KG1 (cell line): Measurements from ENCODE around the gene RAET1L.
"Not testable (repeated sequence)": the region's sequence is repeated elsewhere in the genome, so short reads cannot be mapped to it uniquely, and the experiment has no call there.

Experiments used
- DNase-seq: peaks from one replicate; lab custom pipeline; 2025; lab: John Stamatoyannopoulos, UW

The RAET1L gene

DNA sequence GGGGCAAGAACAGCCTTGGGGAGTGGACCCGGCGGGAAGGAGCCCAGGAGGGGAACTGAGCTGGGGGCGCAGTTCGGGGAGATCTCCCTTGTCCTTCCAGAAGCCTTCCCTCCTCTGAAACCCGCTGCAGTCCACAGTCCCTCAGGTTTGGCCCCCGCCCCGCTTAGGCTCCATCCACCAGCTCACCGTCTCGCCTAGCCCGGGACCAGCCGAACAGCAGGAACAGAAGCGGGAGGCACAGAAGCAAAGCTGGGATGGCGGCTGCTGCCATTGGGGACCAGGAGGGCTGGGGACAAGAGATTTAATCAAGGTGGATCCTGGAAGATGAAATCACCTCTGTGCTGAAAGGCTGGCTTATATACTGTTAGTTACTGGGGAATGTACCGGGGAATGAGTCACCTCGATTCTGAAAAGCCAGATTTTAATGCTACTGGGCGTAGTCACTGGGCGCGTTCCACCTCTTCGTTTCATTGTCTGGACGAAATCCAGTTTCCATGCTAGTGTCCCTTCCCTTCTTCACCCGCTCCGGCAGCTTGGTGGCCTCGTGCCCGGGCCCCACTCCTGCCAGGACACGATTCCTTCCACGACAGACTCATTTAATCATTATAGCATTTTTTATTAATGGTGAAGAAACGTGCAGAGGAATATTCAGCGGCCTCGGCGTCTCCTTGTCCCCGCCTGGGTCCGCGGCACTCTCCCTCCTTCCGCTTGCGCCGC, at the start of gene RAET1L:
TSS of gene RAET1L (minus strand) at position 332 of the 717 bp plus-strand sequence. CDS start at position 271, 61 bp downstream.
- DNase-seq, result no peak

- no peak for DNase-seq
Observed at GRCh38 chr6:150075034-150075421, 49.7 kb upstream of the RAET1L start.

DNA sequence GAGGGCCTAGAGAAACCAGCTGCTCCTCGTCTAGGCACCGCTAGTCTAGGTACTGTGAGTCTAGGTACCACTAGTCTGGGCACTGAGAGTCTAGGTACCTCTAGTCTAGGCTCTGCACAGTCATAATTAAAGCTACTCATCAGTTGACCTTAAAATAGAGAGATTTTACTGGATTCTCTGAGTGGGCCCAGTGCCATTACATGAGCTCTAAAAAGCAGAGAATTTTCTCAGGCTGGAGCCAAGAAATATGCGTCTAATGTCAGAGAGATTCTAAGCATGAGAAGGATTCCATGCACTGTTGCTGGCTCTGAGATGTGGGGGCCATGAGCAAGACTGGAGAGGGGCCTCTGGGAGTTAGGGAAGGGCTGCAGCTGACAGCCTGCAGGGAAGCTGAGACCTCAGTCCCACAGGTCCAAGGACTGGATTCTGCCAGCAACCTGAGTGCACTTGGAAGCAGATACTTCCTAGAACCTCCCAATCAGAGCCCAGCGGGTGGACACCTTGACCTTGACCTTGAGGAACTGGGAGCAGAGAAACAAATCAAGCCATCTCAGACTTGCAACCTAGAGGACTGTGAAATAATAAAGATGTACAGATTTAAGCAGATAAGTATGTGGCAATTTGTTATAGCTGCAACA, 49.2 kb upstream of the RAET1L start:
- not testable (repeated sequence) for DNase-seq

- DNase-seq, result no peak
Observed at GRCh38 chr6:150072201-150072600, 46.9 kb upstream of the RAET1L start.

DNA sequence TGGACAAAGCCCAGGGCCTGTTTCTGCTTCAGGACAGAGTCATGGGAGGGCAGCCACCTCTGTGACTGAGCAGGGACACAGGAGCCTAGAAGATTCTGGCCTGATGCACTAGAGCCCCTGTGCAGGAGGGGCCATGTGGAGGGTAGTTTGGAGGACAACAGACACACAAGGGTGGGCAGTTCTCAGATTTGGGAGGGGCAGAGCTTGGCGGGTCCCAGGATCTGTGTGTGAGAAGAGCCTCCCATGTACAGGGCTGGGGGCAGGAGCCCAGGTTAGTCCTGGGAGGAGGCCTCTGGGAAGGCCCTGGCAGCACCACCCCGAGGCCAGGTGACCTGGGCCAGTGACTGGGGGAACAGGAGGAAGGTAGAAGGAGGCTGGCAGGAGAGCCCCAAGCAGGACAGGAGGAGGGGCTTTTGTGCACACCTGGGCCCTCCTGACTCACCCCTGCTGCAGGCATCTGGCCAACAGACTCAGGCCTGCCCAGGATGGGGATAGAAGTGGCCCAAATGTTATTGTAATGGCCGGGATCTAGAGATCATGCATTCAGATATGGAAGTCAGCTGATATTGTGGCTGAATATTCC, 45.0 kb upstream of the RAET1L start:
- DNase-seq, result no peak

DNA sequence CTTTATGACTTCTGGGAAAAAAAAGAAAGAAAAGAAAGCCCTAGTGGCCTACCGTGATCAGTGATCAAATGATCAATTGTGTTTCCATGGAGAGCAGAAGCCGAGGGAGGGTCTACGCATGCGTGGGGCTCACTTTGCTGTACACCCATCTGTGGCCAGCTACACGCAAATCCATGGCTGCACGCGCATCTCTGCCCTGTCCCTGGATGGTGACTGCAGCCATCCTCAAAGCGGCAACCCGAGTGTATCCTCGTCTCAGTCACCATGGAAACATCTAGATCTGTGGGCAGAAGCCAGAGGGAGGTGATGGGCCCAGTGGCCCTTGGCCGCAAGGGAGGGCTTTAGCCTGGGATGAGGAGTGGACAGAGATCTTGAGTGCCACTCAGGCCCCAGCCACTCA, 44.4 kb upstream of the RAET1L start:
- DNase-seq, result no peak

DNA sequence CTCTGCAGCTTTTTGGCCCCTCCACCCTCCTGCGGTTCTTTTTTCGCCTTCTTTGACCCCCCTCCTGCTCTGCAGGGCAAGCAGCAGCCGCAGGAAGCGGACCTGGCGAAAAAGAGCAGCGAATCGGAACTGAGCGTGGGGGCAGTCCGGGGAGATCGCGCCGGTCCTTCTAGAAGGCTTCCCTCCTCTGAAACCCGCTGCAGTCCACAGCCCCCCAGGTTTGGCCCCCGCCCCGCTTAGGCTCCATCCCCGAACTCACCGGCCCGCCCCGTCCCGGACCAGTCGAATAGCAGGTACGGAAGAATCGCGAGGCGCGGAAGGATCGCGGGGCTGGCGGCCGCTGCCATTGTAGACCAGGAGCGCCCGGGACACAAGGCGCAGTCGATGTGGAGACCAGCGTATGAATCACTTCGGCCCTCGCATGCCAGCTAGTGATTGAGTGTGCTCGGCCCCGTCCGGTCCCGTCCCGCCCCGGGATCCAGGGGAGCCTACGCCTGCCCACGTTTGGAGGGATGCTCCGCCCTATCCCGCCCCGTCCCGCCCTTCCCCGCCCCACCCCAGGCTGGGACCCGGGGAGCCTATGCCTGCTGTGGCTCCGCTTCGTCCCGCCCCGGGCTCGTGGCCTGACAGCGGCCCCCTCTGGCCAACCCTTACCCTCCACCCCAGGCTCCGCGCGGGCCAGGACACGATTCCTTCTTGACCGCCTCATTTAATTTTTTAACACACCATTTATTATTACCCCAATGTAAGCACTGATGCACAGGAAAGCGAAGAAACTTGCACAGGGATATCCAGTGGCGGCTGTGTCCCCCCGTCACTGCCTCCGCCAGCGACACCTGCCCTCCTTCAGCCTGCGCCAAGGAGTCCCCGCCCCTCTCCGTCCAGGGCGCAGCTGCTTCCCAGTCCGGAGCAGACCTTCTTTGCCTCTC, 43.7 kb upstream of the RAET1L start, which contains the start of gene ULBP3:
TSS of gene ULBP3 (minus strand) at position 402 of the 929 bp plus-strand sequence. CDS start at position 347, 55 bp downstream.
- DNase-seq, result no peak

DNA sequence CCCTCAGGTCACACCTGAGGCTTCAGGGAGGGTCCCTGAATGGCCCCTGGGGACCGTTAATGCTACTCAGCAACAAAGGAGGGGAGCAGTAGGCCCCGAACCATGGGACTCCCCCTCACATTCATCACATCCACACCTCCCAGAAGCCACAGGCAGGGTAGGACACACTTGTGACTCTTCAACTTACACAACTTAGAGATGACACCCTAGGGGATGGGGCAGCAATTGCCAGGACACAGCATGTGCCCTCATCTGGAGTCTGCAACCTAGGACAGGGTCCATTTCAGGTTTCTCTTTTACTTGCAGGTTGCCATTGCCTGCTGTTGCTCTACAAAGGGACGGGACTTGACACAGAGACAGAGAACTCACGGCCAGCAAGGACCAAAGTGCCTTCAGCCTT, 42.8 kb upstream of the RAET1L start:
- DNase-seq, result no peak

DNA sequence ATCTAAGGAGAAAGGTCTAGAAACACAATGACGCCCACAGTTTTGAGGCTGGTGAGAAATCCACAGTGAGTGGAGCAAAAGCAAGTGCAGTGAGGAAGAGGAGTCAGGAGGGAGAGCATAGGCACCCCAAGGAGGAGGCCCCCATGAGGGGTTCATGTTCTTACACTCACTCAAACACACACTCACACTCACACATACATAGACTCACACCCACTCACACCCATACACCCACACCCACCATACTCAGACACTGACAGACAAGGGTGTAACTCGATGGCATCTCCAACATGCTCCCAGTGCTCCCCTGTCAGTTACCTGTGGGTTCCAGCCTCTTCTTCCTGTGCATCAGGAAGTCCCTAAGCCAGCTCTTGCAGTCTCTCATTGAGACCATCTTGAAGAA, 39.8 kb upstream of the RAET1L start:
- no peak for DNase-seq

DNA sequence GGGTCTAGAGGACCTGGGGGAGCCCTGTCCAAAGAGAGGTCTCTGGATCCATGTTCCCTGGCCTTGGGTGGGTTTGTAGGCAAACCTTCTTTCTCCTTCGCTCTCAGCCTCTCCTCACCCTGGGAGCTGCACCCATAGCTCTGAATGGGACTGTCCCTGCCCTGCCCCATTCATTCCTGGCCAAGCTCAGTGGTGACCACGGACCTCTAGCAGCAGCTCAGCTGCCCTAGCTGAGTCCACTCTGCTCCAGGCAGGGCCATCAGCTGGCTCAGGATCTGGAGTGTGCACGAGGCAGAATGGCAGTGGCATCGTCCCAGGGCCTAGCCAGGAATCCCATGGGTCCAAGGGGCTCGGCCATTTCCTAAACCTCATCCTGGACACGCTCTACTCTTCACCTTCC, 38.3 kb upstream of the RAET1L start:
- no peak for DNase-seq

GRCh38 chr6:150059973-150060372, 34.6 kb upstream of the RAET1L start:
- DNase-seq, result not testable (repeated sequence)

DNA sequence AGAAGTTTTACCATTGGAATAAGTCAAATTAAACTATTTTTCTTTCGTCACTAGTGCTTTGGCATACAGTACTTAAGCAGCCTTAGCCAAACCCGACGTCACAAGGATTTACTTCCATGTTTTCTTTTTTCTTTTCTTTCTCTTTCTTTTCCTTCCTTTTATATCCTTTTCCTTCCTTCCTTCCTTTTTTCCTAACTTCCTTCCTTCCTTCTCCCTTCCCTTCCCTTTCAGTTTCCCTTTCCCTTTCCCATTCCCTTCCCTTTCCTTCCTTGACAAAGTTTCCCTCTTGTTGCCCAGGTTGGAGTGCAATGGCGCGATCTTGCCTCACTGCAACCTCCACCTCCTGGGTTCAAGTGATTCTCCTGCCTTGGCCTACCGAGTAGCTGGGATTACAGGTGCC, 33.7 kb upstream of the RAET1L start:
- no peak for DNase-seq

GRCh38 chr6:150058231-150058792, 33.0 kb upstream of the RAET1L start:
- no peak for DNase-seq

GRCh38 chr6:150057501-150057951, 32.2 kb upstream of the RAET1L start:
- no peak for DNase-seq

GRCh38 chr6:150056916-150057315, 31.6 kb upstream of the RAET1L start:
- no peak for DNase-seq

GRCh38 chr6:150056156-150056555, 30.8 kb upstream of the RAET1L start:
- no peak for DNase-seq

GRCh38 chr6:150055131-150055530, 29.8 kb upstream of the RAET1L start:
- DNase-seq, result no peak

GRCh38 chr6:150053450-150053849, 28.1 kb upstream of the RAET1L start:
- no peak for DNase-seq

- no peak for DNase-seq
Observed at GRCh38 chr6:150050846-150051245, 25.5 kb upstream of the RAET1L start.

DNA sequence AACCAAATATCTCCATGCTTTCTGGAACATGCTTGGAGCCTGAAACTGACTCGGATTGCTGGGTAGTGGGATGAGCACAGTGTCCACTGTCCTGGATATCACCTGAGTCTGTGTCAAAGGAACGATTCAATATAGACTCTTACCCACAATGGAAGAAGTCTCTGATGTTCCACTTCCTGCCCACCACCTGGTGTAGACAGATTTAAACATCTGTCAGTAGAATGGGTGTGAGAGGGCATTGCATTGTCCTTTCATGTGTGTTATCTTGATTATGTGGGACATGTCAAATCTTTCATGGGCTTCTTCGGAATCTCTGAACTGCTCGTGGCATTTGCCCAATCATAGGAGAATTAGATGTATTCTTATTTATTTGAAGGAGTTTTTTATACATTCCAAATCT, 22.8 kb upstream of the RAET1L start:
- DNase-seq, result no peak

GRCh38 chr6:150046943-150047342, 21.6 kb upstream of the RAET1L start:
- DNase-seq, result no peak
